ENCODE results near the gene TMEM125. TPM values are rescaled to one million over a fixed set of nuclear protein-coding genes. Genes with fewer than 3 reads are reported as not detected.

Gene TMEM125
- polyA plus RNA-seq, 1 of the 3 experiments (the other 2 are of a cell fraction): not detected

GRCh38 chr1:43246466-43247213, 23.1 kb upstream of the TMEM125 start:
- H3K36me3 ChIP-seq (replicated peaks in 1 of 2; ENCODE audit: control insufficient read depth in 1 of 2, insufficient read depth in 2 of 2, low read length in 1 of 2): no peaks in the 10 kb centered on the region
- ChIA-PET CTCF (no interaction called here), POLR2A (no interaction called here)
- DNase-seq: no peak
- 70% methylated on average over 4 of the region's 4 CpGs for WGBS (ENCODE audit: low lambda C conversion rate)
- no peak overlapping the region for H3K4me2 ChIP-seq
- H3K9me3 ChIP-seq: peaks cover 14% of the 10 kb centered on the region; the same call in 1 of the 2 replicates
- H3K27ac ChIP-seq (ENCODE audit: low read depth in 2 of 2, low read length in 1 of 2): no peak overlapping the region
- TF ChIP-seq YY1 (IDR thresholded peaks at IDR 0.05; ENCODE audit: low read depth) (no peak), MEF2A (IDR thresholded peaks at IDR 0.05; ENCODE audit: borderline replicate concordance, low read depth) (no peak), RAD21 (IDR thresholded peaks at IDR 0.05; ENCODE audit: low read length) (no peak), ZBTB33 (IDR thresholded peaks at IDR 0.05; ENCODE audit: borderline replicate concordance, low read depth) (no peak)
- TF ChIP-seq, protein P1, sequence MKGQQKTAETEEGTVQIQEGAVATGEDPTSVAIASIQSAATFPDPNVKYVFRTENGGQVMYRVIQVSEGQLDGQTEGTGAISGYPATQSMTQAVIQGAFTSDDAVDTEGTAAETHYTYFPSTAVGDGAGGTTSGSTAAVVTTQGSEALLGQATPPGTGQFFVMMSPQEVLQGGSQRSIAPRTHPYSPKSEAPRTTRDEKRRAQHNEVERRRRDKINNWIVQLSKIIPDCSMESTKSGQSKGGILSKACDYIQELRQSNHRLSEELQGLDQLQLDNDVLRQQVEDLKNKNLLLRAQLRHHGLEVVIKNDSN (IDR thresholded peaks at IDR 0.05; ENCODE audit: borderline replicate concordance, low read depth): no peak
- TF ChIP-seq, protein P2, sequence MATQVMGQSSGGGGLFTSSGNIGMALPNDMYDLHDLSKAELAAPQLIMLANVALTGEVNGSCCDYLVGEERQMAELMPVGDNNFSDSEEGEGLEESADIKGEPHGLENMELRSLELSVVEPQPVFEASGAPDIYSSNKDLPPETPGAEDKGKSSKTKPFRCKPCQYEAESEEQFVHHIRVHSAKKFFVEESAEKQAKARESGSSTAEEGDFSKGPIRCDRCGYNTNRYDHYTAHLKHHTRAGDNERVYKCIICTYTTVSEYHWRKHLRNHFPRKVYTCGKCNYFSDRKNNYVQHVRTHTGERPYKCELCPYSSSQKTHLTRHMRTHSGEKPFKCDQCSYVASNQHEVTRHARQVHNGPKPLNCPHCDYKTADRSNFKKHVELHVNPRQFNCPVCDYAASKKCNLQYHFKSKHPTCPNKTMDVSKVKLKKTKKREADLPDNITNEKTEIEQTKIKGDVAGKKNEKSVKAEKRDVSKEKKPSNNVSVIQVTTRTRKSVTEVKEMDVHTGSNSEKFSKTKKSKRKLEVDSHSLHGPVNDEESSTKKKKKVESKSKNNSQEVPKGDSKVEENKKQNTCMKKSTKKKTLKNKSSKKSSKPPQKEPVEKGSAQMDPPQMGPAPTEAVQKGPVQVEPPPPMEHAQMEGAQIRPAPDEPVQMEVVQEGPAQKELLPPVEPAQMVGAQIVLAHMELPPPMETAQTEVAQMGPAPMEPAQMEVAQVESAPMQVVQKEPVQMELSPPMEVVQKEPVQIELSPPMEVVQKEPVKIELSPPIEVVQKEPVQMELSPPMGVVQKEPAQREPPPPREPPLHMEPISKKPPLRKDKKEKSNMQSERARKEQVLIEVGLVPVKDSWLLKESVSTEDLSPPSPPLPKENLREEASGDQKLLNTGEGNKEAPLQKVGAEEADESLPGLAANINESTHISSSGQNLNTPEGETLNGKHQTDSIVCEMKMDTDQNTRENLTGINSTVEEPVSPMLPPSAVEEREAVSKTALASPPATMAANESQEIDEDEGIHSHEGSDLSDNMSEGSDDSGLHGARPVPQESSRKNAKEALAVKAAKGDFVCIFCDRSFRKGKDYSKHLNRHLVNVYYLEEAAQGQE (IDR thresholded peaks at IDR 0.05; ENCODE audit: low read depth, low read length): no peak
- no peaks in the 10 kb centered on the region for H3F3A ChIP-seq (replicated peaks; ENCODE audit: insufficient read depth)
- H4K20me1 ChIP-seq (ENCODE audit: insufficient read depth): no peaks in the 10 kb centered on the region
- no peaks in the 10 kb centered on the region for H3K9me2 ChIP-seq
- no peaks in the 10 kb centered on the region for H3K79me2 ChIP-seq (ENCODE audit: insufficient read depth)
- no peak overlapping the region for H2AFZ ChIP-seq (ENCODE audit: low read depth)
- H3K9ac ChIP-seq: no peak overlapping the region
- H3K27me3 ChIP-seq (ENCODE audit: insufficient read depth): peaks cover 9% of the 10 kb centered on the region; the same call in 1 of the 2 replicates
- H3K4me1 ChIP-seq (ENCODE audit: control insufficient read depth in 1 of 2, insufficient read depth in 2 of 2, low read depth in 1 of 2, low read length in 1 of 2): no peaks in the 10 kb centered on the region; a peak in 1 of 4 replicates
- H3K4me3 ChIP-seq (ENCODE audit: low read depth in 2 of 2, low read length in 1 of 2): no peak overlapping the region

DNA sequence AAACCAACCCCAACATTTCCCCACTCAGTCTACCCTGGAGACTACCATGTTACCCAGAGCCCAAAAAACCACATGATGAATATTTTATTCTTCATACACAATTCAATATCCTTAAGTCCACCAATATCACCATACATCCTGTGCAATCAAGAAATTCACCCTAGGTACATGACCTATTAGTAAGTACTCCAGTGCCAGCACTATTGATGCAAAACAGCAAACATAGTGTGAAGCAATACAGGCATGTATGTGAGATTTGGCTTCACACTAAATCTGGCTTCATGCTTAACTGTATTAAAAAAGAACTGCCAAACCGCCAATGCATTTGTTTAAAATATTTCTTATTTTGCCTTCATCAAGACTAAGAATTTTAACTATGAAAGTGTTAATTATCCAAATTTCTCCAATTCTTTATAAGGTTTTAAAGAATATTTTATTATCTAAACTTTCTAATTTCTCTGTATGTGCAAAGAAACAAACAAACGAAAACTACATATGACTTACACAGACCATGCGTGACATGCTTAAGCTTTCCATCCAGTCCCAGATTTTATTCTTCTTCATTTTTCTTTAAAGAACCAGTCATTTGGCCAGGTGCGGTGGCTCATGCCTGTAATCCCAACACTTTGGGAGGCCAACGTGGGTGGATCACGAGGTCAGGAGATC, 22.4 kb upstream of the TMEM125 start:
- H3K9ac ChIP-seq: no peak overlapping the region
- TF ChIP-seq, protein P1 (IDR thresholded peaks at IDR 0.05; ENCODE audit: borderline replicate concordance, low read depth): no peak
- TF ChIP-seq SIN3A (IDR thresholded peaks at IDR 0.05; ENCODE audit: borderline replicate concordance, low read depth, low read length) (no peak), MEF2A (IDR thresholded peaks at IDR 0.05; ENCODE audit: borderline replicate concordance, low read depth) (no peak), FOXM1 (IDR thresholded peaks at IDR 0.05; ENCODE audit: low read depth) (no peak), RXRA (IDR thresholded peaks at IDR 0.05; ENCODE audit: borderline replicate concordance, low read depth) (no peak), GABPA (IDR thresholded peaks at IDR 0.05; ENCODE audit: low read depth) (no peak), USF2 (IDR thresholded peaks at IDR 0.05; ENCODE audit: borderline replicate concordance, low read depth, low read length) (no peak), RCOR1 (IDR thresholded peaks at IDR 0.05; ENCODE audit: low read length) (no peak), MXI1 (IDR thresholded peaks at IDR 0.05; ENCODE audit: low read depth, low read length) (no peak), TEAD4 (IDR thresholded peaks at IDR 0.05; ENCODE audit: borderline replicate concordance, insufficient read depth) (no peak), MAX (IDR thresholded peaks at IDR 0.05; ENCODE audit: low read depth) (no peak), TCF12 (IDR thresholded peaks at IDR 0.05) (no peak)
- CTCF ChIA-PET: no interaction called here
- H3K9me3 ChIP-seq: peaks cover 14% of the 10 kb centered on the region; the same call in 1 of the 2 replicates
- H3F3A ChIP-seq (replicated peaks; ENCODE audit: insufficient read depth): no peaks in the 10 kb centered on the region
- 30% methylated on average over 6 of the region's 6 CpGs for WGBS (ENCODE audit: low lambda C conversion rate)
- H3K4me3 ChIP-seq (ENCODE audit: low read depth in 2 of 2, low read length in 1 of 2): no peak overlapping the region
- POLR2A ChIA-PET: no interaction called here
- no peak overlapping the region for H3K27ac ChIP-seq (ENCODE audit: low read depth in 2 of 2, low read length in 1 of 2)
- H3K27me3 ChIP-seq (ENCODE audit: insufficient read depth): peaks cover 9% of the 10 kb centered on the region; the same call in 1 of the 2 replicates
- no peak overlapping the region for H3K4me2 ChIP-seq
- DNase-seq: no peak
- H3K4me1 ChIP-seq (ENCODE audit: control insufficient read depth in 1 of 2, insufficient read depth in 2 of 2, low read depth in 1 of 2, low read length in 1 of 2): no peaks in the 10 kb centered on the region
- H3K79me2 ChIP-seq (ENCODE audit: insufficient read depth): no peaks in the 10 kb centered on the region
- H4K20me1 ChIP-seq (ENCODE audit: insufficient read depth): no peaks in the 10 kb centered on the region
- no peaks in the 10 kb centered on the region for H3K36me3 ChIP-seq (replicated peaks in 1 of 2; ENCODE audit: control insufficient read depth in 1 of 2, insufficient read depth in 2 of 2, low read length in 1 of 2)
- no peaks in the 10 kb centered on the region for H3K9me2 ChIP-seq
- H2AFZ ChIP-seq (ENCODE audit: low read depth): no peak overlapping the region

All from SK-N-SH (cell line).